H1 (cell line): ENCODE measurements around the gene RFC1. TPM values are rescaled to one million over a fixed set of nuclear protein-coding genes. Genes with fewer than 3 reads are reported as not detected.

Source experiments
- CTCF ChIA-PET: fragments of 300-600 bp; sonication (Branson Sonifier 250); formaldehyde crosslinking; loops from one replicate; lab custom pipeline; 2021; ENCODE audit not compliant: partially characterized antibody; lab: Charles Lee
- POLR2A ChIA-PET: fragments of 300-600 bp; sonication (Branson Sonifier 250); formaldehyde crosslinking; loops from one replicate; lab custom pipeline; 2021; ENCODE audit warnings: inconsistent platforms; ENCODE audit not compliant: partially characterized antibody; lab: Charles Lee
- DNase-seq, 2 experiments: peaks; one replicate each; pipeline versions ENCODE4 v3.0.0 to v3.0.0-alpha.2; 2010 to 2022; ENCODE audit warnings: low spot score in 2 of 2, low read depth in 1 of 2, mixed read lengths in 1 of 2
- FAIRE-seq: peaks from 2 replicates; lab custom pipeline; 2011; peaks lifted over from hg19 to GRCh38; lab: Jason Lieb, UNC
- H2AFZ ChIP-seq: 2 replicates; pipeline ENCODE4 v1.8.1; 2012; ENCODE audit warnings: low read length, inconsistent platforms
- H2AK5ac ChIP-seq: 2 replicates; pipeline ENCODE4 v1.6.1; 2013; ENCODE audit warnings: low read depth, low read length
- H2BK120ac ChIP-seq: replicated peaks from 2 replicates; pipeline ENCODE3; 2013; ENCODE audit warnings: low read depth, low read length, inconsistent platforms
- H2BK12ac ChIP-seq: 2 replicates; pipeline ENCODE4 v1.6.1; 2013; ENCODE audit warnings: low read depth, low read length
- H2BK15ac ChIP-seq: 2 replicates; pipeline ENCODE4 v1.6.1; 2013; ENCODE audit warnings: low read length
- H2BK20ac ChIP-seq: 2 replicates; pipeline ENCODE4 v1.6.1; 2013; ENCODE audit warnings: low read length
- H2BK5ac ChIP-seq: 2 replicates; pipeline ENCODE4 v1.6.1; 2013; ENCODE audit warnings: low read depth, low read length
- H3K14ac ChIP-seq: 2 replicates; pipeline ENCODE4 v1.6.1; 2013; ENCODE audit warnings: inconsistent platforms; ENCODE audit not compliant: insufficient read length
- H3K18ac ChIP-seq: 2 replicates; pipeline ENCODE4 v1.6.1; 2013; ENCODE audit warnings: low read length; ENCODE audit errors: extremely low read depth
- H3K23ac ChIP-seq: 2 replicates; pipeline ENCODE4 v1.6.1; 2013; ENCODE audit warnings: inconsistent platforms; ENCODE audit not compliant: insufficient read length
- H3K23me2 ChIP-seq: 2 replicates; pipeline ENCODE4 v1.6.1; 2013; ENCODE audit warnings: low read depth, low read length
- H3K27ac ChIP-seq: 2 replicates; pipeline ENCODE4 v1.6.1; 2011; ENCODE audit warnings: low read depth, low read length, inconsistent platforms
- H3K27me3 ChIP-seq, 4 experiments: replicated peaks in 1 of 4; 1 replicate in 1 of 4; 2 replicates in 3 of 4; pipeline versions ENCODE4 v1.6.1 to v1.8.1; 2011 to 2013; ENCODE audit warnings: low read length in 3 of 4, mild to moderate bottlenecking in 3 of 4, inconsistent platforms in 2 of 4, mixed read lengths in 2 of 4, moderate library complexity in 1 of 4; ENCODE audit not compliant: control insufficient read depth in 3 of 4, insufficient read depth in 3 of 4; ENCODE audit errors: extremely low read depth in 1 of 4
- H3K36me3 ChIP-seq, 4 experiments: 2 replicates each; pipeline versions ENCODE4 v1.6.1 to v1.8.1; 2011 to 2013; ENCODE audit warnings: mild to moderate bottlenecking in 4 of 4, low read length in 3 of 4, moderate library complexity in 2 of 4, control low read depth in 1 of 4, inconsistent platforms in 1 of 4; ENCODE audit not compliant: insufficient read depth in 4 of 4, control insufficient read depth in 2 of 4
- H3K4ac ChIP-seq: replicated peaks from 2 replicates; pipeline ENCODE3; 2013; ENCODE audit warnings: low read length, low read depth, mixed read lengths, inconsistent platforms; ENCODE audit not compliant: insufficient read length
- H3K4me1 ChIP-seq, 4 experiments: replicated peaks in 1 of 4; 1 replicate in 1 of 4; 2 replicates in 3 of 4; pipeline versions ENCODE4 v1.6.1 to v1.8.1; 2011 to 2013; ENCODE audit warnings: low read length in 3 of 4, inconsistent platforms in 2 of 4, mixed read lengths in 1 of 4; ENCODE audit not compliant: insufficient read depth in 4 of 4, control insufficient read depth in 3 of 4
- H3K4me2 ChIP-seq, 2 experiments: 2 replicates each; pipeline versions ENCODE4 v1.6.1 to v1.8.1; 2011 to 2013; ENCODE audit warnings: low read depth in 2 of 2, low read length in 2 of 2, control low read depth in 1 of 2, inconsistent platforms in 1 of 2, mild to moderate bottlenecking in 1 of 2; ENCODE audit not compliant: insufficient read depth in 1 of 2
- H3K4me3 ChIP-seq, 4 experiments: fragments of 200-600, 300-600 bp in 1 of 4; sonication (generic), shearing (Covaris generic), sonication (Bioruptor Twin) in 1 of 4; 2 replicates each; pipeline versions ENCODE4 v1.5.1 to v1.8.1; 2011 to 2016; ENCODE audit warnings: low read length in 4 of 4, low read depth in 3 of 4, control low read depth in 2 of 4, inconsistent platforms in 2 of 4, mild to moderate bottlenecking in 2 of 4, mixed read lengths in 1 of 4, moderate library complexity in 1 of 4; ENCODE audit not compliant: insufficient read depth in 2 of 4; ENCODE audit errors: extremely low read depth in 1 of 4
- H3K56ac ChIP-seq: replicated peaks from 2 replicates; pipeline ENCODE3; 2013; ENCODE audit warnings: low read depth, mild to moderate bottlenecking, mixed read lengths, low read length, inconsistent platforms; ENCODE audit not compliant: insufficient read length
- H3K79me1 ChIP-seq: 2 replicates; pipeline ENCODE4 v1.6.1; 2013; ENCODE audit warnings: low read depth, low read length, control low read depth
- H3K79me2 ChIP-seq, 2 experiments: 2 replicates each; pipeline versions ENCODE4 v1.6.1 to v1.8.1; 2012 to 2013; ENCODE audit warnings: low read length in 2 of 2, mild to moderate bottlenecking in 2 of 2, inconsistent platforms in 1 of 2; ENCODE audit not compliant: insufficient read depth in 2 of 2, control insufficient read depth in 1 of 2
- H3K9ac ChIP-seq, 4 experiments: replicated peaks in 1 of 4; 1 replicate in 1 of 4; 2 replicates in 3 of 4; pipeline versions ENCODE4 v1.6.1 to v1.8.1; 2011 to 2013; ENCODE audit warnings: low read depth in 3 of 4, low read length in 3 of 4, control low read depth in 2 of 4, mild to moderate bottlenecking in 2 of 4, moderate library complexity in 2 of 4, inconsistent platforms in 1 of 4; ENCODE audit errors: extremely low read depth in 1 of 4
- H3K9me3 ChIP-seq, 2 experiments: 2 replicates each; pipeline versions ENCODE4 v1.6.1 to v1.8.1; 2012 to 2013; ENCODE audit warnings: mild to moderate bottlenecking in 2 of 2, moderate library complexity in 2 of 2, control low read depth in 1 of 2, inconsistent platforms in 1 of 2, low read depth in 1 of 2, low read length in 1 of 2, mixed read lengths in 1 of 2; ENCODE audit not compliant: insufficient read depth in 2 of 2
- H4K20me1 ChIP-seq, 2 experiments: replicated peaks in 1 of 2; 2 replicates each; pipeline versions ENCODE3 to v1.8.1; 2011 to 2013; ENCODE audit warnings: inconsistent platforms in 2 of 2, low read length in 2 of 2, mild to moderate bottlenecking in 1 of 2; ENCODE audit not compliant: insufficient read depth in 2 of 2, control insufficient read depth in 1 of 2
- H4K5ac ChIP-seq: 2 replicates; pipeline ENCODE4 v1.6.1; 2013; ENCODE audit warnings: low read length, low read depth, mixed read lengths, inconsistent platforms; ENCODE audit not compliant: insufficient read length
- H4K8ac ChIP-seq: 2 replicates; pipeline ENCODE4 v1.8.0; 2013; ENCODE audit warnings: mild to moderate bottlenecking, moderate library complexity, low read length, inconsistent platforms; ENCODE audit not compliant: insufficient read depth; ENCODE audit errors: extremely low read depth
- H4K91ac ChIP-seq: replicated peaks from 2 replicates; pipeline ENCODE3; 2013; ENCODE audit warnings: low read length, mixed read lengths, inconsistent platforms; ENCODE audit not compliant: insufficient read length
- JUN ChIP-seq: IDR thresholded peaks from 2 replicates; pipeline ENCODE4 v1.6.1; 2011; ENCODE audit warnings: low read depth, mild to moderate bottlenecking, improper control_type of control experiment, low read length
- RAD21 ChIP-seq, 2 experiments: IDR thresholded peaks in 1 of 2; conservative IDR thresholded peaks in 1 of 2; 2 replicates each; pipeline ENCODE4 v1.6.1; 2011; ENCODE audit warnings: low read depth in 2 of 2, low read length in 2 of 2, improper control_type of control experiment in 1 of 2, inconsistent platforms in 1 of 2, mild to moderate bottlenecking in 1 of 2, moderate library complexity in 1 of 2
- SUZ12 ChIP-seq: fragments of 200-600 bp; sonication (generic); IDR thresholded peaks from 2 replicates; pipeline ENCODE4 v1.6.1; 2012; ENCODE audit warnings: mild to moderate bottlenecking, inconsistent platforms, low read length, moderate library complexity, mixed read lengths
- WGBS, 2 experiments: shearing (Covaris generic) in 1 of 2; methylation state at CpG; one replicate each; pipeline versions ENCODE4 v1.1.6 to v1.1.7; 2013 to 2015; ENCODE audit warnings: low lambda C conversion rate in 2 of 2, mixed read lengths in 2 of 2, inconsistent platforms in 1 of 2, low coverage in 1 of 2, missing lambda C conversion rate in 1 of 2; ENCODE audit not compliant: insufficient replicate concordance in 2 of 2, insufficient coverage in 1 of 2, insufficient read length in 1 of 2; ENCODE audit errors: extremely low coverage in 1 of 2, missing lambda C conversion rate in 1 of 2; 5-methylcytosine and 5-hydroxymethylcytosine counted together
- polyA plus RNA-seq, 7 experiments: library from polyadenylated mRNA; depleted of rRNA in 3 of 7; stranded (reverse) in 5 of 7; unstranded in 2 of 7; fragments of >200 nt in 5 of 7; fragments of 200-250 nt in 2 of 7; gene quantifications; 1 replicate in 5 of 7; 2 replicates in 1 of 7; 4 replicates in 1 of 7; pipeline versions ENCODE4 v1.2.1 to v1.2.3, GENCODE V29; 2011 to 2013; ENCODE audit warnings: missing spikeins in 2 of 7, mixed read lengths in 2 of 7
- total RNA-seq: library from RNA; stranded (reverse); fragmentation: NEBNext Ultra II Directional; extraction: Animal tissue kit (Norgen Biotek cat#: 25700); gene quantifications from 2 replicates; pipeline ENCODE4 v1.2.1, GENCODE V29; 2021
- TF ChIP-seq, protein P1 (sequence below), 3 experiments: IDR thresholded peaks; 1 replicate in 2 of 3; 2 replicates in 1 of 3; pipeline versions ENCODE4 v1.5.1 to v1.6.1; 2011; ENCODE audit warnings: low read length in 3 of 3, mild to moderate bottlenecking in 3 of 3, inconsistent platforms in 2 of 3, low read depth in 1 of 3, moderate library complexity in 1 of 3; ENCODE audit not compliant: insufficient read depth in 1 of 3; ENCODE audit errors: control extremely low read depth in 1 of 3

Gene RFC1
- total and polyA plus RNA-seq, 2 of the 8 experiments (the other 6 are each of a cell fraction or from before 2014, with no cell fraction given), result 16.0 to 83.8 TPM

DNA sequence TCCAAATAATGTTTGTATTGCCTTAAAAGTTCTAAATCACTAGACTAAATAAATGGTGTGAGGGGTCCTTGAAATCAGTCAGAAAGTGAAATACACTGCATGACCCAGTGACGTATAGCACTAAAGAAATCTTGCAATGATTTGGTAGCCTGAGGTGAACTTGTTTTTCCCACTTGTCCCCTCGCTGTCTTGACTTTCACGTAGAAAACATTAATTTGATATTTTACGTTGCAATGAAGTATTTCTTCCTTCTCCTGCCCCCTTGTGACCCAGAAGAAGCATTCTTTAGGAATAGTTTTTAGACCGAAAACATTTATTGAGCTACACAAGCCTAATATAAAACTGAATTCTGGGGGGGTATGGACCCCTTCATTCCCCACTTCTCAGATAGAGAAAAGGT, 44.3 kb upstream of the RFC1 start:
- no peak overlapping the region for H3K4me2 ChIP-seq
- H3K79me1 ChIP-seq, result no peaks in the 10 kb centered on the region
- POLR2A ChIA-PET, result no interaction called here
- H3K27me3 ChIP-seq, result no peaks in the 10 kb centered on the region
- H3K9ac ChIP-seq, result no peak overlapping the region
- H4K20me1 ChIP-seq, result no peaks in the 10 kb centered on the region
- H3K4me1 ChIP-seq, result no peaks in the 10 kb centered on the region
- no peak overlapping the region for H3K14ac ChIP-seq
- H4K5ac ChIP-seq, result no peak overlapping the region
- H3K9me3 ChIP-seq, result no peaks in the 10 kb centered on the region
- no peaks in the 10 kb centered on the region for H3K79me2 ChIP-seq
- no peak overlapping the region for H3K4me3 ChIP-seq
- H2BK15ac ChIP-seq, result no peak overlapping the region
- H3K27ac ChIP-seq, result no peak overlapping the region
- no peak overlapping the region for H4K91ac ChIP-seq
- TF ChIP-seq JUN (no peak), RAD21 (IDR thresholded peaks at IDR 0.05 in 1 of 2, conservative IDR thresholded peaks at IDR 0.05 in 1 of 2; ENCODE audit: low read depth in 2 of 2, low read length in 2 of 2) (peak in 1 of 2 experiments; percentile 20; a peak in 1 of 4 replicates), SUZ12 (no peak)
- TF ChIP-seq, protein P1, sequence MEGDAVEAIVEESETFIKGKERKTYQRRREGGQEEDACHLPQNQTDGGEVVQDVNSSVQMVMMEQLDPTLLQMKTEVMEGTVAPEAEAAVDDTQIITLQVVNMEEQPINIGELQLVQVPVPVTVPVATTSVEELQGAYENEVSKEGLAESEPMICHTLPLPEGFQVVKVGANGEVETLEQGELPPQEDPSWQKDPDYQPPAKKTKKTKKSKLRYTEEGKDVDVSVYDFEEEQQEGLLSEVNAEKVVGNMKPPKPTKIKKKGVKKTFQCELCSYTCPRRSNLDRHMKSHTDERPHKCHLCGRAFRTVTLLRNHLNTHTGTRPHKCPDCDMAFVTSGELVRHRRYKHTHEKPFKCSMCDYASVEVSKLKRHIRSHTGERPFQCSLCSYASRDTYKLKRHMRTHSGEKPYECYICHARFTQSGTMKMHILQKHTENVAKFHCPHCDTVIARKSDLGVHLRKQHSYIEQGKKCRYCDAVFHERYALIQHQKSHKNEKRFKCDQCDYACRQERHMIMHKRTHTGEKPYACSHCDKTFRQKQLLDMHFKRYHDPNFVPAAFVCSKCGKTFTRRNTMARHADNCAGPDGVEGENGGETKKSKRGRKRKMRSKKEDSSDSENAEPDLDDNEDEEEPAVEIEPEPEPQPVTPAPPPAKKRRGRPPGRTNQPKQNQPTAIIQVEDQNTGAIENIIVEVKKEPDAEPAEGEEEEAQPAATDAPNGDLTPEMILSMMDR (IDR thresholded peaks at IDR 0.05; ENCODE audit: control extremely low read depth in 1 of 3, insufficient read depth in 1 of 3, low read depth in 1 of 3, low read length in 3 of 3), result peak in 1 of 3 experiments; percentile 13; a peak in 1 of 4 replicates
- TF ChIP-seq, all 59 proteins: peak for 2
- Histone ChIP-seq H3K23ac (no peak overlapping the region), H2AFZ (no peak overlapping the region), H2BK5ac (no peak overlapping the region), H2AK5ac (no peak overlapping the region), H2BK120ac (no peak overlapping the region), H2BK20ac (no peak overlapping the region), H3K4ac (no peak overlapping the region), H3K18ac (no peak overlapping the region), H3K23me2 (no peaks in the 10 kb centered on the region), H3K56ac (no peak overlapping the region), H3K36me3 (no peaks in the 10 kb centered on the region), H4K8ac (no peak overlapping the region), H2BK12ac (no peak overlapping the region)
- DNase-seq (no peak), FAIRE-seq (no peak)
- WGBS, 2 experiments, result 88% methylated on average over 5 of the region's 5 CpGs; no CpG with 5 or more reads in 1 of the 2 experiments
- CTCF ChIA-PET, result interaction anchor here (0.6 to 1.6 kb wide), 3 partner anchors 11 to 65 kb away, joined by 3 to 4 read pairs (median 3); no protein-coding TSS in a partner anchor
